Activated CD8-positive, alpha-beta memory T cell treated with anti-CD3 and anti-CD28 coated beads, Interleukin-2, amount 50 U/mL, for 24 hours (primary cell): ENCODE results near the gene MYBPC2.

Experiments
- DNase-seq: peaks from one replicate; pipeline ENCODE4 v3.0.0-alpha.2; 2020; ENCODE audit errors: extremely low read depth

Gene MYBPC2

GRCh38 chr19:50410109-50410508 lies 22.6 kb upstream of the MYBPC2 start:
- no peak for DNase-seq

GRCh38 chr19:50412419-50412818 lies 20.3 kb upstream of the MYBPC2 start:
- no peak for DNase-seq

- DNase-seq, result no peak
These were observed 19.6 kb upstream of the MYBPC2 start for GRCh38 chr19:50413096-50413495.

GRCh38 chr19:50413531-50413930 lies 19.2 kb upstream of the MYBPC2 start:
- DNase-seq, result no peak

GRCh38 chr19:50414864-50415660 lies 17.6 kb upstream of the MYBPC2 start:
- DNase-seq, result peak; percentile 41

GRCh38 chr19:50415661-50416033 lies 17.0 kb upstream of the MYBPC2 start:
- DNase-seq, result no peak

- no peak for DNase-seq
These were observed 16.4 kb upstream of the MYBPC2 start for GRCh38 chr19:50416034-50416977.

- no peak for DNase-seq
These were observed 15.3 kb upstream of the MYBPC2 start for GRCh38 chr19:50417111-50418081.

- DNase-seq, result no peak
These were observed 14.3 kb upstream of the MYBPC2 start, which contains the start of gene SPIB for GRCh38 chr19:50418176-50419021. SPIB (plus strand) TSS chr19:50418938; CDS start chr19:50418963, 25 bp downstream.

- no peak for DNase-seq
These were observed 13.6 kb upstream of the MYBPC2 start for GRCh38 chr19:50419022-50419579.

GRCh38 chr19:50419580-50420035 lies 13.1 kb upstream of the MYBPC2 start:
- DNase-seq, result no peak

- DNase-seq, result no peak
These were observed 12.6 kb upstream of the MYBPC2 start for GRCh38 chr19:50420127-50420526.

GRCh38 chr19:50420808-50421207 lies 11.9 kb upstream of the MYBPC2 start:
- DNase-seq, result no peak

GRCh38 chr19:50422397-50423278 lies 10.1 kb upstream of the MYBPC2 start:
- no peak for DNase-seq

GRCh38 chr19:50423279-50424113 lies 9.2 kb upstream of the MYBPC2 start:
- no peak for DNase-seq

GRCh38 chr19:50425581-50425980 lies 7.1 kb upstream of the MYBPC2 start:
- no peak for DNase-seq

- no peak for DNase-seq
These were observed 5.3 kb upstream of the MYBPC2 start for GRCh38 chr19:50427318-50427925.

- DNase-seq, result no peak
These were observed 4.7 kb upstream of the MYBPC2 start for GRCh38 chr19:50427997-50428425.
